Kidney epithelial cell (primary cell): ENCODE data around the gene PARP12. TPM values are rescaled to one million over a fixed set of nuclear protein-coding genes. Genes with fewer than 3 reads are reported as not detected.

Source experiments
- DNase-seq: peaks from one replicate; pipeline ENCODE4 v3.0.0-alpha.2; 2010; ENCODE audit warnings: low read depth
- H3K27me3 ChIP-seq: 2 replicates; pipeline ENCODE4 v1.6.0; 2011; ENCODE audit warnings: low read length; ENCODE audit not compliant: control insufficient read depth, insufficient read depth
- H3K36me3 ChIP-seq: 2 replicates; pipeline ENCODE4 v1.5.1; 2011; ENCODE audit warnings: low read length; ENCODE audit not compliant: control insufficient read depth, insufficient read depth
- H3K4me3 ChIP-seq: 2 replicates; pipeline ENCODE4 v1.5.1; 2011; ENCODE audit warnings: low read depth, mild to moderate bottlenecking, control low read depth, low read length
- total RNA-seq: library from RNA; depleted of rRNA; stranded (reverse); fragments of >200 nt; gene quantifications from 2 replicates; pipeline ENCODE4 v1.2.3, GENCODE V29; 2015
- TF ChIP-seq, protein P1 (sequence below): IDR thresholded peaks from 2 replicates; pipeline ENCODE4 v1.5.1; 2011; ENCODE audit warnings: mild to moderate bottlenecking, moderate library complexity, low read length, control low read depth, inconsistent platforms; ENCODE audit not compliant: insufficient read depth, poor library complexity, severe bottlenecking

The PARP12 gene
- total RNA-seq, 1 donor from 2014 or later, result 43.1 TPM

DNA sequence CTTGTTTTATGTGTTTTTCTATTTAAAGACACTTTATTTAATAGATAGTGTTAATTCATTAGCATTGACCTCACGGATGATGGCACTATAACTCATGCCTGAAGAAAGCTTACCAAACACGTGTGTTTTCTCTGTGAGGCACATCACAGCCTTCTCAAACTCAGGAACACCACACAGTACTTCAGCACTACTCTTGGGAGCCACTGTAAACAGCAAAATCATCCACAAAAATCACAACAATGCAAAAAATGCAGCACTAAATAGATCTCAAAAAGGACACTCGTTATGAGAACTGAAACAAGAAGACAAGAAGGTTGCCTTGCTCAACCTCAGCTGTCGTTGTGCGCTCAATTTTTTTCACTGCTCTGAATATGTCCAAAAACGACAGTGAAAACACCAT lies 12.0 kb upstream of the PARP12 start:
- H3K4me3 ChIP-seq, result no peak overlapping the region
- TF ChIP-seq, protein P1, sequence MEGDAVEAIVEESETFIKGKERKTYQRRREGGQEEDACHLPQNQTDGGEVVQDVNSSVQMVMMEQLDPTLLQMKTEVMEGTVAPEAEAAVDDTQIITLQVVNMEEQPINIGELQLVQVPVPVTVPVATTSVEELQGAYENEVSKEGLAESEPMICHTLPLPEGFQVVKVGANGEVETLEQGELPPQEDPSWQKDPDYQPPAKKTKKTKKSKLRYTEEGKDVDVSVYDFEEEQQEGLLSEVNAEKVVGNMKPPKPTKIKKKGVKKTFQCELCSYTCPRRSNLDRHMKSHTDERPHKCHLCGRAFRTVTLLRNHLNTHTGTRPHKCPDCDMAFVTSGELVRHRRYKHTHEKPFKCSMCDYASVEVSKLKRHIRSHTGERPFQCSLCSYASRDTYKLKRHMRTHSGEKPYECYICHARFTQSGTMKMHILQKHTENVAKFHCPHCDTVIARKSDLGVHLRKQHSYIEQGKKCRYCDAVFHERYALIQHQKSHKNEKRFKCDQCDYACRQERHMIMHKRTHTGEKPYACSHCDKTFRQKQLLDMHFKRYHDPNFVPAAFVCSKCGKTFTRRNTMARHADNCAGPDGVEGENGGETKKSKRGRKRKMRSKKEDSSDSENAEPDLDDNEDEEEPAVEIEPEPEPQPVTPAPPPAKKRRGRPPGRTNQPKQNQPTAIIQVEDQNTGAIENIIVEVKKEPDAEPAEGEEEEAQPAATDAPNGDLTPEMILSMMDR, result no peak
- H3K36me3 ChIP-seq, result no peaks in the 10 kb centered on the region
- no peak for DNase-seq
- no peaks in the 10 kb centered on the region for H3K27me3 ChIP-seq

DNA sequence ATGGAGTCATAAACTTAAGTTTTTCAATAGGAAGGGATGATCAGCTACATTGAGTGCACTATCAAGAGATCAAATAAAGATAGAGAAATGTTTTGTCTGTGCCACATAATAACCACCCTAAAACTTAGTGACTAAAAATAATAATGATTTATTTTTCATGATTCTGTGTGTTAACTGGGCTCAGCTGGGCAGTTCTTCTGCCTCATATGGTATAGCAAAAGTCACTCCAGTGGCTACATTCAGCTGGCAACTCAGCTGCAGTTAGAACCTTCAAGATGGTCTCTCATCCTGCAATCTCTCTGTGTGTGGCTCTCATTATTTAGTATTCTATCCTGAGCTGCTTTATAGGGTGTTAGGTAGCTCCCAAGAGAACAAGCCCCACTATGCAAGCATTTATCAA lies 7.8 kb upstream of the PARP12 start:
- no peaks in the 10 kb centered on the region for H3K27me3 ChIP-seq
- TF ChIP-seq, protein P1, result no peak
- no peaks in the 10 kb centered on the region for H3K36me3 ChIP-seq
- H3K4me3 ChIP-seq, result no peak overlapping the region
- DNase-seq, result no peak

DNA sequence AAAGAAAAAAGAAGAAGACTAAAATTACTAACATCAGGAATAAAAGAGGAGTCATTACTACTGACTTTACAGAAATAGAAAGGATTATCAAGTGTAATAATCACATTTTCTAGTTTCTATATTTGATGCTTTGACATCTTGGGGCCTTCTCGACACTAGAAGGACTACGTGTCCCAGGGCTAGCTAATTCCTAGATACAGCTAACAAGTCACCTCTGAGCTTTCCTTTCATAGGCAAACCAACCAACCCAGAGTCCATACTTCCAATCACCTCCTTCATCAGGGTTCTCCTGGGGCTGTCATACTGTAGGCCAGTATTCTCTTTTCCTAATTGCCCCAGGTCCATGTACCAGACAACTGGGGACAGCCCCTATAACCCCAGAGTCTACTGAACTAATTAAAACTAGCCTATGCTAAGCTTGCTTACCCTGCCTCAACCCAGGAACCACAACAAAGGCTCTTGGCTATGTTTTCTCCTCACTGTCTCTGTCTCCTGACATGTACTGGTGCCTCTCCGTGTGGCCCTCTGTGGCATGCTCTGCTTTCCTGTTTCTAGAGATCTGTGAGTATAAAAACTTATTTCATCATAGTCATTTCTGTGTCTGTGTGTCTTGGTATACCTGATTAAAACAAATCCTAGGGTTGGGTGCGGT lies 6.7 kb upstream of the PARP12 start:
- Histone ChIP-seq H3K27me3 (no peaks in the 10 kb centered on the region), H3K36me3 (no peaks in the 10 kb centered on the region), H3K4me3 (no peak overlapping the region)
- DNase-seq, result no peak
- TF ChIP-seq, protein P1, result no peak

DNA sequence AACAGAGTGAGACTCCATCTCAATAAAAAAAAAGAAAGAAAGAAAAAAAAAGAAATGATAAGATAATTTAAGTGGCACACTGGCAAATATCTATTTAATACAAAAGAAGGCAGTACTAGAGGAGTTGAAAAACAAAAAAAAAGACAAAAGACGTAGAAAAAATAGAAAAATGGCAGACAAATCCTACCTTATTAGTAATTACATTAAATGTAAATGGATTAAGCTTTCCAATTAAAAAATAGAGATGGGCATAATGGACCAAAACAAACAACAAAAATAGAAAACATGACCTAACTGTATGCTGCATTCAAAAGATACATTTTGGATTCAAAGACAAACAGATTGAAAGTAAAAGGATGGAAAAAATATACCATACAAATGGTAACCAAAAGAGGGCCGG lies 5.3 kb upstream of the PARP12 start:
- no peaks in the 10 kb centered on the region for H3K36me3 ChIP-seq
- H3K27me3 ChIP-seq, result no peaks in the 10 kb centered on the region
- no peak for DNase-seq
- TF ChIP-seq, protein P1, result no peak
- no peak overlapping the region for H3K4me3 ChIP-seq

DNA sequence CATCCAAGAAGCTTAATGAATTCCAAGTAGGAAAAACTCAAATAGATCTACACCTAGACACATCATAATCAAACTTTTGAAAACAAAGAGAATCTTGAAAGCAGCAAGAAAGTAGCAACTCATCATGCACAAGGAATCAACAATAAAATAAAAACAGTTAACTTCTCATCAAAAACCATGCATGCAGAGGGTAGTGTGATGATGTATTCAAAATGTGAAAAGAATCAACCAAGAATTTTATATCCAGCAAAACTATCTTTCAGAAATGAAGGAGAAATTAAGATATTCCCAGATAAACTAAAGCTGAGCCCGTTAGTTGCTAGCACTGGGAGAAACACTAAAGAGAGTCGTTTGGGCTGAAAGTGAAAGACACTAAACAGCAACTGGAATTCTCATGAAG lies 4.3 kb upstream of the PARP12 start:
- Histone ChIP-seq H3K27me3 (no peaks in the 10 kb centered on the region), H3K36me3 (no peaks in the 10 kb centered on the region), H3K4me3 (no peak overlapping the region)
- TF ChIP-seq, protein P1, result no peak
- DNase-seq, result no peak

DNA sequence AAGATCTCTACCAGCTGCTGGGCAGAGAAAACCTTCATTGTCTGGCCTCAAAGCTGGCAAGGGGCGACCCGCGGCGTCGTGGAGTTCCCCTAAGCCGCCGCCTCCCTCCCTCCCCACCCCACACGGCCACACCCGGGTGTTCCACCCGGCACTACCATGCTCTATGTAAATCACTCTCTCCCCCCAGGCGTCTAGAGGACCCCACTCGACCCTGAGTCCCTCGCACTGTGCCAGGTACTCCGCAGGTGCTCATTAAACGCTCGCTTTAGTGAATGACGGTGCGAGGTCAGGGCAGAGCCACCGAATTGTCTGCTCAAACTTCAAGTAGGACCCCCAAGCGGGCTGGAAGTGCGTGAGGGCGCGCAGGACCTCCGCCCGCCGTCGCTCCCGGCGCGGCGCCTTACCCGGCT lies 628 bp downstream of the PARP12 start:
- H3K27me3 ChIP-seq, result no peaks in the 10 kb centered on the region
- peak overlapping the region; percentile 68 for H3K4me3 ChIP-seq
- DNase-seq, result no peak
- no peaks in the 10 kb centered on the region for H3K36me3 ChIP-seq
- TF ChIP-seq, protein P1, result no peak
